NOMO-1 treated with dmso at 0.1 percent for 144 hours (cell line): ENCODE measurements around the gene ACOXL.
"Not testable (repeated sequence)": the region's sequence is repeated elsewhere in the genome, so short reads cannot be mapped to it uniquely, and the experiment has no call there.

Experiments used
- DNase-seq: peaks from one replicate; lab custom pipeline; 2025; ENCODE audit not compliant: unreplicated experiment; lab: John Stamatoyannopoulos, UW

ACOXL gene

GRCh38 chr2:110852541-110853263 is 120.3 kb downstream of the ACOXL start:
- DNase-seq = no peak

GRCh38 chr2:110853516-110853915 is 121.1 kb downstream of the ACOXL start:
- DNase-seq = no peak

- no peak for DNase-seq
Observed at GRCh38 chr2:110853948-110854347, 121.6 kb downstream of the ACOXL start.

GRCh38 chr2:110854355-110855081 is 122.1 kb downstream of the ACOXL start:
- no peak for DNase-seq

DNA sequence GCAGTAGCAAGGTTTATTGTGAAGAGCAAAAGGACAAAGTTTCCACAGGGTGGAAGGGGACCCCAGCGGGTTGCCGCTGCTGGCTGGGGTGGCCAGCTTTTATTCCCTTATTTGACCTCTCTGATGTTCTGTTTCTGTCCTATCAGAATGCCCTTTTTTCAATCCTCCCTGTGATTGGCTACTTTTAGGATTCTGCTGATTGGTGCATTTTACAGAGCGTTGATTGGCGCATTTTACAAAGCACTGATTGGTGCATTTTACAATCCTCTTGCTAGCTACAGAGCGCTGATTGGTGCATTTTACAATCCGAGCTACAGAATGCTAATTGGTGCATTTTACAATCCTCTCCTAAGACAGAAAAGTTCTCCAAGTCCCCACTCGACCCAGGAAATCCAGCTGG is 123.5 kb downstream of the ACOXL start:
- DNase-seq = not testable (repeated sequence)

DNA sequence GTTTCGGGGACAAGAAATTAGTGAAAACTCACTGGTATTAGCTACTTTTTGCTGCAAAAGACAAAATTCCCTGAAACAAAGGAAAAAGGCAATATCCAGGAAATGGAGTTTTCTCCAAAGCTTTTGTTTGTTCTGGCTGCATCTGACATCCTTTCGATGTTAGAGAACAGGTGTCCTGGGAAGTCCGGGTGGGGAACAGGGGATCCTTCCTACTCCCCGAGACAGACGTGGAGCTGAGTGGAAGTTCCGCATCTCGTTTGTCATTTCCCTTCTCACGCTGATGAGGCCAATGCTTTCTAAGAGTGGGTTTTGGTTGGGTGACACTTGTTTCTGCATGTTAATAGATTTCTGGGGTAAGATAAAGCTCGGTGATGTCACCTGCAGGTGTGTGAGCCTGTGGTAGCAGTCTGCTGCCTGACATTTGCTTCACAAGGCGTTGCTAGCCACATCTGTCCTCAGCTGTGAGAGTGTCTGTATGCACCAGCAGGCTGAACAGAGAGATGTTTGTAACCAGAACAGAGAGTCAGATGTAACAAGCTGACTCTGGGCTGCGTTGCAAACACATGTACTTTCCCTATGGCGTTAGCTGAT is 125.9 kb downstream of the ACOXL start:
- no peak for DNase-seq

DNA sequence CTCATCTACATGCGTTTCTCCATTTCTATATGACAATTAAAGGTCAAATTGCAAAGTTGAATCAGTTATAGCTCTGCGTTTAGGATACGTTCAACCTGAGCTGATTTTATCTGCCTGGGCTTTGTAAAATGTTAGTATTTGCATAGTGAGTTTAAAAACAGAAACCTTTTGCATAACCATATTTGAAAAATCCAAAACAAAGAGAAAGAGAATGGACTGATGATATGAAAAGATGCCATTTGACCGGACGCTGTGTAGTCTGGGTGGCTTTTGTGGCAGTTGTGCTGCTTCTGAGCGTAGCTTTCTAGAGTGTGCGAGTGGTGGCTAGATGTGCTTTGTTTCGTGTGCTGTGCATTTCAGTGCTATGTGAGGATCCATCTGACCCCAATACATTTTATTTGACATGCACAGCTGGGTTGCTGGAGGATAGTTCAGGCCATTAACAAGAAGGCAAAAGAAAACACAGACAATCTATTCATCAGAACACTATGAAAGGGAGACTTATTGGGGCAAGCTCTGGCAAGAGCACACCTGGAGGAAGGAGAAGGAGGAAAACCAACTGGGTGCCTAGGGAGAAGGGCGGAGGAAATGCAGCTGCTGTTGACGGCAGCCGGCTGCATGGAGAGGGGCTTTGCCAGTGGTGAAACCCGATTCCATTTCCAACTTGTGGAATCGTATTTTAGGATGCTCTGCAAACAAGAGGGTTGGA is 126.8 kb downstream of the ACOXL start:
- DNase-seq = no peak

DNA sequence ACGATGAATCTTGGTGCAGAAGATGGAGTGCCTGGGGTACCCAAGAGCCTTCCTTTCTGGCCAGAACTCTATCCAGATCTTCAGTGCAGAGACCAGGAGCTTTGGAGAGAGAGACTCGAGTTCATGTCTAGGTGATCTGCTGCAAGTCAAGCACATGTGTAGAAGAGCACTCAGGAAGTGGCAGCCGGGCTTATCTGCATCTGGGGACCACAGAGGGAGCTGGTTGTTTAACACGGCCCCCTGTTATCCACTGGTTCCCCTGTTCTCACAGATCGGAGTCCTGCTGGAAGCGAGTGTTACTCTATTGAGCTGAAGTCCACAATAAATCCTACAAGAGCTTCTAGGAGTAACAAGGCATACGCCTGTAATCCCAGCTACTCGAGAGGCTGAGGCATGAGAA is 128.3 kb downstream of the ACOXL start:
- DNase-seq = no peak

GRCh38 chr2:110861616-110862260 is 129.4 kb downstream of the ACOXL start:
- no peak for DNase-seq

- DNase-seq = no peak
Observed at GRCh38 chr2:110863726-110864125, 131.4 kb downstream of the ACOXL start.

DNA sequence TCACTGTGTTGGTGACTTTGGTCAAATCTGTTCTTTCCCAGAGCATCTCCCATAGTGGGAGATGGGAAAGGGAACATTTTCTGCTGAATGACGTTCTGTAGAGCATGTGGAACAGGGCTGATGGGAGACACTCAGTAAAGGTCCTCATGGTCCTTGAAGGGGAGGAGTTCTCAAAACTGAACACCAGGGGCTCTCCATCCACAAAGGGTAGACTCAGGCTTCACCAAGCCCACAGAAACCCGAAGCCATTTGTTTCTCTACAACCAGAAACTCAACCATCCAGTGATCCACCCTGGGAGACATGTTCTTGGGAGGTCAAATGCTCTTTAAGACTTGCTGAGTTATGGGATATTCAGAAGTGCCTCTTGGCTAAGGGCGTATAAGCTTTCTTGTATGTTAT is 131.8 kb downstream of the ACOXL start:
- no peak for DNase-seq

DNA sequence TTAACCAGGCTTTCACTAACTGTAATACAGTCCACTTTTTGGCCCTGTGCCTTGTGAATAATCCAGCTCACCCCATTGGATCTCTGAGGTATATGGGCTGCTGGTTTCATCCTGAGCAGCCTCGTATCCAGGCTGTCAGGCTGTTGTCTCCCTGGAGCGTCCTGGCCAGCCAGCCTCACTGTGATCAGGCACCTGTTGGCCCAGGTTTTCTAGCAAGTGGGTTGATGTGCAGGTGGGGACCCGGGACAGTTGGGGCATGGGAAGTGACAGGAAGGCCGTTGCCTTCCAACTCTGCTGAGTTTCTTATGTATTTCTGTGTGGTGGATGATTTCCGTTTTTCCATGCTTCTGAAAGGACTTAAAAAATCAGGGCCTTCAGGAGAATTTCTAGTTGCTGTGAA is 132.4 kb downstream of the ACOXL start:
- DNase-seq = no peak

DNA sequence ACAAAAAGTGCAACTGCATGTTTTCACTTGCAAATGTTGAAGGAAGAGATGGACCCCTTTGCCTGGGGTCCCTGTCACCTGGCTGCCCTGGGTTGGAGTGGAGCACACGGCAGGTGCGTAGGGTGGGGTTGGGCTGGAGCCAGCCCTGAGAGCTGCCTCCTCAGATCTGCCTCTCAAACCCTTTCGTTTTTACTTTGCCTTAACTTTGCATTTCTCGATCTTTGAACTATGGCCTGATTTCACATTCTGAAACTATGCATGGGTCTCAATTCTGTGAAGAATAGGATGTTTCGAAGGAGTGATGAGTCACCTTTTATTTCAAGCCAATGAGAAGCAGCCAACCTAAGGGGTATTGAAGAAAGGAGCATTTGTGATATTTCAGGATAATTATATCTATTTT is 132.8 kb downstream of the ACOXL start:
- no peak for DNase-seq

GRCh38 chr2:110866045-110866444 is 133.7 kb downstream of the ACOXL start:
- DNase-seq = no peak

- DNase-seq = no peak
Observed at GRCh38 chr2:110866466-110866865, 134.1 kb downstream of the ACOXL start.

DNA sequence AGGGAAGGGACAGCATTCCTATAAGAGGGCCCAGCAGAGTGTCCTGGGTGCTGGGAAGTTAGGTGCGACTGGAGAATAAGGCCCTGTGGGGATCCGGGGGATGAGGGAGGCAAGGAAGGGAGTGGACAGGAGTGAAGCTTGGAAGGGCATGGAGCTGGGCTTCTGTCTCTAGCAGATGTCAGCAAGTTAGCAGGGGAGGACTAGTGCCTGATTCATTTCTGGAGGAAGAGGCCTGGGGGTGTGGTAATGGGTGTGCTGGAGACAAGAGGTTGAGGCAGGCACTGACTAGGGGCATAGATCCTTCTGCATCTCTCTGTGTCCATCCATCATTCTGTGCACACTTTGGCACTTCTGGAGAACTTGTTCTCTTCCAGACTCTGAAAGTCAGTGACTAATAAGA is 134.7 kb downstream of the ACOXL start:
- DNase-seq = no peak

DNA sequence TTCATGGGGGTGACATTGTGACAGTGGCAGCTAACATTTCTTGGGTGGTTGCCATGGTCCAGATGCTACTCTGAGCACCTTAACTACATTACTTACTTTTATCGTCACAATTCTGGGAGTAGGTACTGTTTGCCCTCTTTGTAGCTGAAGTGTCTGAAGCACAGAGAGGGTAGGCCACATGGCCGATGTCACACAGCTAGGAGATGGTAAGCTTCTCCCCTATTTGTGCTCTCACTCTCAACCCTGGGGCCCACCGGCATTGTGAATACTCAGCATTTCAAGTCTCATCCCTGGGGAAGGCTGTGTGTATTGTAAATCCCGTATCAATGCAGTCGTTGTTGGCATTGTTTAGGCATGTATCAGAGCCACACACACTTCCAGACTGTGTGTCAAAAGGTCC is 136.6 kb downstream of the ACOXL start:
- no peak for DNase-seq

GRCh38 chr2:110869472-110870446 is 137.4 kb downstream of the ACOXL start:
- no peak for DNase-seq

DNA sequence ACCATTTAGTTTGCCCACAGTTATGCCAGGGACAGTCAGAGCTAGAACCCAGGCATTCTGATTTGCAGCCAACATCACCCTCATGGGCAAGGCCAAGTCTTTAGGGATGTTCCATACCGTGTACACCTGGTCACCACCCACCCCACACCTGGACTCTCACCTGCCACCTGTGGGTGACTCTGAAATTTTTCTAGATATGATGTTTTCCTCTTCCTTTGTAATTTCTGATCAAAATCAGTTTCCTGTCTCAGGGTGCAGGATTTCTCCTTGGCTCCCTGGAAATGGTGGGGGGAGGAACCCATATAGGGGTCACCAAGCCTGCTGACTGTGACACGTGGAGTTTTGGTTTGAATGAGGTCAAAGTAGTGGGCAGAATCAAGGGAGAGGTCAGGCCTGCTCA is 138.2 kb downstream of the ACOXL start:
- DNase-seq = no peak

GRCh38 chr2:110871637-110872036 is 139.3 kb downstream of the ACOXL start:
- DNase-seq = no peak
